ES-I3 (cell line): ENCODE data around the gene MPHOSPH10.

Source experiments
- H3K36me3 ChIP-seq: 2 replicates; pipeline ENCODE4 v1.6.1; 2013; ENCODE audit warnings: mild to moderate bottlenecking, low read length, control low read depth, moderate library complexity; ENCODE audit not compliant: insufficient read depth
- H3K4me1 ChIP-seq: 2 replicates; pipeline ENCODE4 v1.6.1; 2013; ENCODE audit warnings: mild to moderate bottlenecking, control low read depth, low read length; ENCODE audit not compliant: insufficient read depth
- H3K9ac ChIP-seq: 2 replicates; pipeline ENCODE4 v1.6.1; 2013; ENCODE audit warnings: low read depth, mild to moderate bottlenecking, low read length, moderate library complexity
- H3K9me3 ChIP-seq: 2 replicates; pipeline ENCODE4 v1.6.1; 2013; ENCODE audit warnings: mild to moderate bottlenecking, low read length, moderate library complexity; ENCODE audit not compliant: control insufficient read depth, insufficient read depth

The MPHOSPH10 gene

GRCh38 chr2:71133603-71134002, 3.2 kb downstream of the MPHOSPH10 start:
- Histone ChIP-seq H3K9ac (no peak overlapping the region), H3K4me1 (no peaks in the 10 kb centered on the region), H3K9me3 (no peaks in the 10 kb centered on the region), H3K36me3 (peaks cover 10% of the 10 kb centered on the region)

DNA sequence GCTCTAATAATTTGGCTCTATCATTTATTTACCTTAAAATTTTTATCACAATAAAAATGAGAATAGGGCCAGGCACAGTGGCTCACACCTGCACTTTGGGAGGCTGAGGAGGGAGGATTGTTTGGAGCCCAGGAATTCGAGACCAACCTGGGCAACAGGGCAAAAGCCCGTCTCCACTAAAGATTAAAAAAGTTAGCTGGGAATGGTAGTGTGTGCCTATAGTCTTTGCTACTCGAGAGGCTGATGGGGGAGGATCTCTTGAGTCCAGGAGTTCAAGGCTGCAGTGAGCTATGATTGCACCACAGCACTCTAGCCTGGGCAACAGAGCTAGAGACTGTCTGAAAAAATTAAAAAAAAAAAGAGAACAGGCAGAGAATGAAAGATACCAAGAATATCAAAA, 5.7 kb downstream of the MPHOSPH10 start:
- H3K36me3 ChIP-seq: peaks cover 17% of the 10 kb centered on the region
- no peak overlapping the region for H3K9ac ChIP-seq
- no peaks in the 10 kb centered on the region for H3K9me3 ChIP-seq
- H3K4me1 ChIP-seq: no peaks in the 10 kb centered on the region

- no peaks in the 10 kb centered on the region for H3K9me3 ChIP-seq
- no peaks in the 10 kb centered on the region for H3K4me1 ChIP-seq
- peaks cover 42% of the 10 kb centered on the region for H3K36me3 ChIP-seq
- no peak overlapping the region for H3K9ac ChIP-seq
These were observed 13.3 kb downstream of the MPHOSPH10 start for GRCh38 chr2:71143782-71144181.

GRCh38 chr2:71148506-71149063, 18.2 kb downstream of the MPHOSPH10 start:
- no peaks in the 10 kb centered on the region for H3K4me1 ChIP-seq
- no peak overlapping the region for H3K9ac ChIP-seq
- H3K36me3 ChIP-seq: peaks cover 27% of the 10 kb centered on the region
- H3K9me3 ChIP-seq: no peaks in the 10 kb centered on the region

DNA sequence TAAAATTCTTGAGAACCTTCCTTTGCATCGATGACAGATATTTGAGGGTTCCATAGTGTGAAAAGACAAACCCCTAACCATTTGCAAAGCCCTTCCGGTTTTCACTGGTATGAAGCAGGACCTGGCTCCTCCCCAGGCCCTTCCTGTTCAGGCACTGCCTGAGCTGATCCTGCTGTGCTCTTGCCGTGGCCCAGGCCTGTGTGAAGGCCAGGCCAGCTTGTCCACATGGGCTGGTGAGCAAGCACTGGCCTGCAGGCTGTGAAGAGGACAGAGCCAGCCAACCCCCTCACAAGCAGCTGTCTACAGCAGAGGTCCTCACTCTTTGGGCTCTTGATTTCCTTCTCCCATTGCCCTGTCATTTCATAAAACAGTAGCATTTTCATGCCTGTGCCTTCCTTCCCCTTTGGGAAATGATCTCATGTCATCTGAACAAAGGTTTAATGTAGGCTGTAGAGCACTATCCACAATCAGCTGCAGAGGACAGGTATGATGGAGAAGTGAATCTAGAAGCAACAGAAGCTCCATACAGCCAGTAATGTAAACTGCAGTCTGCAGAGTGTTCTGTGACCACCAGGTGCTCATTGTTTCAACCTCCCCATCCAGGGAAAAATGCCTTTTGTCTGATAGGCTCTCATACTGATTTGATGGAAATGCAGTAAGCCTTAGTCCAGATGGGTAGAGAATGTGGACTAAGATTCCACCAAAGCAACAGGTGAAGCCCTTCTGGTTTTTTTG, 19.8 kb downstream of the MPHOSPH10 start:
- Histone ChIP-seq H3K36me3 (peaks cover 16% of the 10 kb centered on the region), H3K4me1 (no peaks in the 10 kb centered on the region), H3K9me3 (no peaks in the 10 kb centered on the region), H3K9ac (no peak overlapping the region)

DNA sequence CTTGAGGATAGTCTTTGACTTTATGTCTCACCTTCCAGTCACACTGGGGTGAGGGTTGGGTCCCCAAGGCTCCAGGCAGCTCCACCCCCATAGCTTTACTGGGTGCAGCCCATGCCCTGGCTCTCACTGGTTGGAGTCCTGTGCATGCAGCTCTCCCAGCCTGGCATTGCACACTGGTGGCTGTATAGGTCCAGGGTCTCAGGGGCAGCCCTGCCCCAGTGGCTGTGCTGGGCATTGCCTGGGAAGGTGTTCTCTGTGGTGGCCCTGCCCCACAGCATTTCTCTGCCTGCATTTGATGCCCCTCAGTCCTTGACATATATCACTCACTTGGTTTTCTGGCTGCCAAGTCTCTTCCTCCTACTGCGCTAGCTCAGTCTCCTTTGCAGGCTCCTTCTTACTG, 21.2 kb downstream of the MPHOSPH10 start:
- H3K4me1 ChIP-seq: peaks cover 3% of the 10 kb centered on the region; the same call in 1 of the 2 replicates
- no peak overlapping the region for H3K9ac ChIP-seq
- peaks cover 7% of the 10 kb centered on the region for H3K36me3 ChIP-seq
- no peaks in the 10 kb centered on the region for H3K9me3 ChIP-seq

DNA sequence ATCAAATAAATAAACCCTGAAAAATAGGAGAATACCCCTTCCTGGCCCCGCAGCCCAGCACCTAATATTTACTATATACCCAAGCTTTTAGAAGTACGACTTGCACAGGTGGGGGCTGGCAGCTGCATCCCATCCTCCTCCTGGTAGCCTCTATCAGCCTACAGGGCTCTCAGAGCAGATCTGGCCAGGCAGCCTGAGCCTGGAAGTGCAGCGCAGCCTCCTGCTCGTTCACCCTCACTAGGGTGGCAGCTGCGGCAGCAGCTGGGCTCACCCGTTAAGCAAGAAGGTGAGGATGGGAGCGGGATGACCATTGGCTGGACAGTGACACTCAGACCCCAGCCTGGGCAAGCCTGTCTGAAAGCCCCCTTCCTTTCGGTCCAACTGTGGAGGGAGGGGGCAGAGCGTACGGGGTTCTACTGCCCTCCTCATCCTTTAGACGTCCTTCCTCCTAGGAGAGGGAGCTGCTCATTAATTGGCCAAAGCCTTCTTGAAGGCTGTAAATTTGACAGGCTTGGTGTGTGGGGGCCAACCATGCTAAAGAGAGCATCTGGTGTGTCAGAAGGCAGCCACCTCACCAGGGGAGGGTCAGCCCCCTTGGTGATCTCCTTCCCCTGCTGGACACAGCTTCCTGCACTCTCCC, 23.3 kb downstream of the MPHOSPH10 start:
- Histone ChIP-seq H3K9me3 (no peaks in the 10 kb centered on the region), H3K36me3 (no peaks in the 10 kb centered on the region; the same call in 1 of the 2 replicates), H3K4me1 (peaks cover 10% of the 10 kb centered on the region; the same call in 1 of the 2 replicates), H3K9ac (no peak overlapping the region)

GRCh38 chr2:71154279-71154678, 23.8 kb downstream of the MPHOSPH10 start:
- peaks cover 10% of the 10 kb centered on the region; the same call in 1 of the 2 replicates for H3K4me1 ChIP-seq
- no peaks in the 10 kb centered on the region for H3K36me3 ChIP-seq
- H3K9ac ChIP-seq: no peak overlapping the region
- no peaks in the 10 kb centered on the region for H3K9me3 ChIP-seq

- Histone ChIP-seq H3K4me1 (peaks cover 10% of the 10 kb centered on the region; the same call in 1 of the 2 replicates), H3K36me3 (no peaks in the 10 kb centered on the region), H3K9me3 (no peaks in the 10 kb centered on the region), H3K9ac (no peak overlapping the region)
These were observed 24.4 kb downstream of the MPHOSPH10 start for GRCh38 chr2:71154798-71155197.

GRCh38 chr2:71155846-71156245, 25.4 kb downstream of the MPHOSPH10 start:
- H3K9me3 ChIP-seq: no peaks in the 10 kb centered on the region
- no peaks in the 10 kb centered on the region for H3K36me3 ChIP-seq
- H3K9ac ChIP-seq: no peak overlapping the region
- peaks cover 10% of the 10 kb centered on the region; the same call in 1 of the 2 replicates for H3K4me1 ChIP-seq

DNA sequence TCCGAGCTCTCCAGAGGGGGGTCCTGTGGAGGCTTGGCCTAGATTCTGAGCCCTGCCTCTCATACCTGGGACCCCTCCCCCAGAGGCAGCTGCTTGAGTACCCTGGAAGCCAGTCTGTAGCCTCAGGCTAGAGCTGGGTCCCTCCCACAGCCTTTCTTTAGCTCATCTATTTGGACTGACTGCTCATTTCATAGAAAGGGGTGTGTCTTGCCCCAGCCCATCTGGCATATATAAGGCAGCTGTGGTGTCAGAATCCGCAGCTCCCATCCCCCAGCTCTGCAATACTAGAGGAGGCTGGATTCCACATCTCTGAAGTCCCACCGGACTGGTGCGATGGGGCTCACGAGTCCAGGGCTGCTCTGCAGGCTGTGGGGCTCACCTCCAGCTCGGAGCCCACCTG, 26.1 kb downstream of the MPHOSPH10 start:
- Histone ChIP-seq H3K4me1 (peaks cover 10% of the 10 kb centered on the region; the same call in 1 of the 2 replicates), H3K9ac (no peak overlapping the region; the same call in 1 of the 2 replicates), H3K36me3 (no peaks in the 10 kb centered on the region), H3K9me3 (no peaks in the 10 kb centered on the region)

GRCh38 chr2:71157124-71157793, 26.8 kb downstream of the MPHOSPH10 start:
- Histone ChIP-seq H3K4me1 (peaks cover 10% of the 10 kb centered on the region; the same call in 1 of the 2 replicates), H3K9ac (no peak overlapping the region; the same call in 1 of the 2 replicates), H3K9me3 (no peaks in the 10 kb centered on the region), H3K36me3 (no peaks in the 10 kb centered on the region)

DNA sequence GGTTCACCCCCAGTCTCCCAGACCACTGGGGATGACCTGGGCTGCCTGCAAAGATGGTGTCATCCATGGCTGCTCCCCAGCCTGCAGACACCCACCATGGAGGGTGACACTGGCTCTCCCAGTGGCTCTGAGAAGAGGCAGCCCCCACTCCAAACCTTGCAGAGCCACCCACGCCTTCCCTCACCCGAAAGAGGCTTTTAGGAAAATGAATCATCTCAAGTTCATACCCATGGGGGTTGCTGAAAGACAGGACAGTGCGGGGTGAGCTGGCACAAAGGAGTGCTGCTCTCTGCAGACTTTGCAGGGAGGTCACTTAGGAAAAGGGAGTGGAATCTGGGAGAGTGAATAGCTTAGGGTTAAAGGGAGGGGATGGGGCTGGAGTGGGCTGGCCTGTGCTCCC, 36.4 kb downstream of the MPHOSPH10 start:
- Histone ChIP-seq H3K9me3 (no peaks in the 10 kb centered on the region), H3K9ac (no peak overlapping the region), H3K4me1 (no peaks in the 10 kb centered on the region), H3K36me3 (no peaks in the 10 kb centered on the region)

- Histone ChIP-seq H3K36me3 (no peaks in the 10 kb centered on the region), H3K9ac (no peak overlapping the region), H3K4me1 (no peaks in the 10 kb centered on the region), H3K9me3 (no peaks in the 10 kb centered on the region)
These were observed 42.7 kb downstream of the MPHOSPH10 start for GRCh38 chr2:71173096-71173495.
